NCI-H1105 treated with DMSO at 0.1 percent for 48 hours (cell line): ENCODE data around the gene TMEM108.
"Not testable (repeated sequence)": the region's sequence is repeated elsewhere in the genome, so short reads cannot be mapped to it uniquely, and the experiment has no call there.

ENCODE experiments used
- DNase-seq: peaks from one replicate; lab custom pipeline; 2025; lab: John Stamatoyannopoulos, UW

Gene TMEM108

DNA sequence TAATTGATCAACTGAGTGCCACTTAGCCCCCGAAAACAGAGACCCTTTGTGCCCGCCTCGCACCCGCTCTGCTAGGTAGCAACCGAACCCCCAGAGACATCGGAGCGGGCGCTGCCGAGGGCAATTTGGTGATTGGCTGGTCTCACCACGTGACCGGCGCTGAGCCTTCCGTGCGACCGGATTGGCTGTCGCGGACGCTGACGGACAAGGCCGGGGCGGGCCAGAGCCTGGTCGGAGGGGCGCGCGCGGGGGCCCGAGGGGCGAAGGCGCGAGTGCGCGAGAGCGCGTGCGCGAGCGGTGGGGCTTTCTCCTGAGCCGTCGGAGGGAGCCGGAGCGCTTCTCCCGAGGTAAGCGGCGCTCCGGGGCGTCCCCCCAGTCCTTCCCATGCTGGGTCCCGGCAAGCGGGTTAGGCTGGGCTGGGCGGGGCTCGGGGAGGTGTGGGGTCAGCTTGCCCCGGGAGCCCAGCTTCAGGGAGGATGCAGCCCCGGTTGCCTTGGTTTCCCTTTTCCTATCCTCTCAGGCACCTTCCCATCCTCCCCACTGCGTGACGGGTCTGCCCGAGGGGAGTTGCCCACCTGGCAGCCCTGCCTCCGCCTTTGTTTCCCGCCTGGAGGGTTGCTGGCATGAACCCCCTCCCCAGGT is at the start of gene TMEM108:
Gene TMEM108, plus strand, starts transcription at position 303 of the 642 bp plus-strand sequence.
- peak; percentile 98 for DNase-seq

- no peak for DNase-seq
Observed at GRCh38 chr3:132995971-132996370, 42.2 kb upstream of the TMEM108 start.

GRCh38 chr3:132997404-132998185 is 40.6 kb upstream of the TMEM108 start:
- peak; percentile 90 for DNase-seq

DNA sequence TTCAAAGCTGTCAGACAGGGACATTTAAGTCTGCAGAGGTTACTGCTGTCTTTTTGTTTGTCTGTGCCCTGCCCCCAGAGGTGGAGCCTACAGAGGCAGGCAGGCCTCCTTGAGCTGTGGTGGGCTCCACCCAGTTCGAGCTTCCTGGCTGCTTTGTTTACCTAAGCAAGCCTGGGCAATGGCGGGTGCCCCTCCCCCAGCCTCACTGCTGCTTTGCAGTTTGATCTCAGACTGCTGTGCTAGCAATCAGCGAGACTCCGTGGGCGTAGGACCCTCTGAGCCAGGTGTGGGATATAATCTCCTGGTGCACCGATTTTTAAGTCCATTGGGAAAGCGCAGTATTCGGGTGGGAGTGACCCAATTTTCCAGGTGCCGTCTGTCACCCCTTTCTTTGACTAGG is 33.2 kb upstream of the TMEM108 start:
- not testable (repeated sequence) for DNase-seq

DNA sequence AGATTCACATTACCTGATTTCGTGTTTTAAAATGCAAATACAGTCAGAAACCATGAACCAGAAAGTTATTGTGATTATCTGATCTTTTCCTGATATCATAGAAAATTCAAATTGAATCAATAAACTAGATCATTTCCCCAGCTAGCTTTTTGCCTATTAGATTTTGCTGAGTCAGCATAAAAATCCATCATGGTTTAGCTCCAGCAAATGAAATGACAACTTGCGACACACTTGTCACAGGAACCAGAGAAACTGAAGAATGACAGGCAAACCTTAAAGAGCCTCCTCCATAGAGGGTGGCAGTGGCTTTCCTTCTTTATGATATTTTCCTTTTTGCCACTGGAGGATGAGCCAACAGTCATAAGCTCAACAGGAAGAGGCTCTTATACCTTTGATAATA is 30.6 kb upstream of the TMEM108 start:
- no peak for DNase-seq

GRCh38 chr3:133014325-133014724 is 23.9 kb upstream of the TMEM108 start:
- DNase-seq, result no peak

- not testable (repeated sequence) for DNase-seq
Observed at GRCh38 chr3:133015573-133015972, 22.6 kb upstream of the TMEM108 start.

DNA sequence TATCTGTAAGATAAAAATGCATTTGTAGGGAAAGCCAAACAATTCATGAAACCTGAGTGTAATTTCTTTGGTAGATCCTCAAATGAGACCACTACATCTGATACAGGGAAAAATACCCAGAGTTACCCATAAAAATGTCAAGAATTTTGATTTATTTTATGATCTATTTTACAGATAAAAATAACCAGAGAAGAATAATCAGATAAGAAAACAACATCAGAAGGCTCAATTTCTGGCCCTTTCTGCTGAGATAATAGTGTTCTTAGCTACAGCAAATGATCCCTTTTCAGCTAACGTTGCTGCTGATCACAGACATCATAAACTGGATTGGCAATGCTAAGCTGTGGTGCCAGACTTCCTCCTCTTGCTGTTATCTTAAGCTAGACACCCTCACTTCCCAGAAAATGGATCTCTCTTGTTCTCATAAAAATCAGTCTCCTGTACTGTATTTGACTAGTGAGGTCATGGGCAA is 21.3 kb upstream of the TMEM108 start:
- DNase-seq, result no peak

DNA sequence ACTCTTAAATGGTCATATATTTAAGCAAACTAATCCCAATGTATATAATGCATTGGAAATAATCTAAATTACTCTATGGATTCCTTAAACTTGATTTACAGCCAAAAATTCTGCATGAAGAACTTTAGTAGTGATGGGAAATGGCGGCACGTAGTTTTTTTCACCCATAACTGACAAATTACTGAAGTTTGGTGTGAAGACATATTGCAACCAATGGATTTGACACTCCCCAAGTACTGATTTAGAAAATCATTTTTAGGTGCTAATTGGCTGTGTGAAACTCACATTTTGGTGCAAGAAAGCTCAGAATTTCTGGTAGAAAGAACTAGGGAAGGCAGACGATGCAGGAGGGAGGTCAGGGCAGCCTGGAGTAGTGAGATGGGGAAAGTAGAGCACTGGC is 19.3 kb upstream of the TMEM108 start:
- DNase-seq, result no peak

GRCh38 chr3:133021206-133021605 is 17.0 kb upstream of the TMEM108 start:
- no peak for DNase-seq

GRCh38 chr3:133023362-133023761 is 14.8 kb upstream of the TMEM108 start:
- no peak for DNase-seq

- no peak for DNase-seq
Observed at GRCh38 chr3:133025546-133025945, 12.6 kb upstream of the TMEM108 start.

- no peak for DNase-seq
Observed at GRCh38 chr3:133032301-133032700, 5.9 kb upstream of the TMEM108 start.

DNA sequence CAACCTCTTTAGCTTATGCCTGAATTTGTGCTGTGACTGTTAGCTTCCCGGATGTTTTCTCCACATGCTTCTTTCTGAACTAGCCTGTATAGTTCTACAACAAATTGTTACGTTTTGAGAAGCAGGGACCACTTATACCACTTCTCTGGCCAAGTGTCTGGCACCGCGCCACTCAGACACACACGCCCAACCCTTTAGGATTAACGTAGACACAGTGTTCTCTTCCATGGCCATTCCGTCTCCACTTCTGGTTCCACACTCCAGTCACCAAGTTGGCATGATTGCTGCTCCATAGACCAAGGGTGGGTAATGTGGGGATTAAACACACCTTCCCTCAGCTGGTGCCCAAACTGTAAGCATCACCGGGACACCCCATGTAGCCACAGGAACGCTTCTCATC is 755 bp upstream of the TMEM108 start:
- peak; percentile 87 for DNase-seq

DNA sequence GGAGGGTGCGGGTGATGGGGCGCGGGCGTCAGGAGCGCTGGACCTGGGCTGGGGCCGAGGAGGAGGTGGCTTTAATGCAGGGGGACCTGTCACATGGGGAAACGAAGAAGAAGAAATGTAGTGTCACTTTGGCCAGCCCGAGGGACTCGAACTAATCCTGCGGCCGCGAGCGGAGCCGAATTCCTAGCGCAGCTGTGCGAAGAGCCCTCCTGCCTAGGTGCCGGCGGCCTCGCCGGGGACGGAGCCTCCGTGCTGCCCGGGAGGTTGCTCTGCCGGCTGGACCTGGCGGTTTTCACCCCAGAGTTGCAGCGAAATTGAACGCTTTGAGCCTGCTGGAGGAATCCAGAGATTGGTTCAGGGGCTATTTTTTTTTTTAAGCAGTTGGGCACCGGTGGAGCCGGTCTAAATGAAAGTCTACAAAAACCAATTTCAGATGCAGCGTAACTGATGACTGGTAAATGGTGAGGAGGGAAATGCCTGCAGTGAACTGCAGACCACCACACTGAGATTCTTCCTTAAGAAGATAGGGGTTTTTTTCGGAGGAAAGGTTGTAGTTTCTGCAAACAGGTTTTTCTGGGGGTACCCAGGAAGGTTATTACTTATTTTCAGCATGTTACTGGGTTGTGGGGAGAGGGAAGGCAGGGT is 662 bp downstream of the TMEM108 start:
- DNase-seq, result peak; percentile 55

DNA sequence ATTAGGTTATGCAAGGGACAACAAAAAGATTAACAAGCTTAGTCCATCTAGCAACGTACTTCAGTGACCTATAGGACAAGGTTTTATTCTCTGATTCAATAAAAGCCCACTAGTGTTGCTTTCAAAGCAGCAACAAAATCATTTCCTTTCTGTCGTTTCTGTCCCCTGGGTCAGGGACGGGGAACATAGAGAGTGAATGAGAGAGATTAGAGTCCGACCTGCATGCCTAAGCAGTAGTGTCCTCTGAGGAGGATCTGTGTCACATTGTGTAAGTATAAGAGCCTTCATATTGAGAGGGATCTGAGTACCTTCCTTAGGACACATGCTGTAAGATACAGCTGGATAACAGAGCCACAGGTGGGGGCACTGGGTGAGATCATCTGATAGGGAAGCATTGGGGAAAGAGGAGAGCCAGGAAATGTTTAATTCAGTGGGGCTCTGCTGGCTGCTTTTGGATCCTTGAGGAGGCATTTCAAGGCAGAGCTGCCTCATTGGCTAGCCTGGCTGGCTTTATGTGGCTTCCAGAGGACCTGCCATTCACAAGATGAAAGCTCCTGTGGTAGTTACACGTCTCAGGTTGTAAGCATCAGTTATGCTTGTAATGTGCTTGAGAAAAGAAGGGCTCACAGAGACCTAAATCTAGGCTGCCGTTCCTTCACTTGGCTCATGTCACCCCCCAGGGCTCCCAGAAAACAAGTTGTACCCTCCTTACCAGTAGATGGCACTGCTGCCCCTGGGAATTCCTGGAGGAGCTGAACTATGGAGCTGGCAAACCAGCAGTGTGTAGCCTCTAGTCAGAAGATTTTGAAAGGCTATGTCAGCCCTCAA is 2.7 kb downstream of the TMEM108 start:
- peak; percentile 87 for DNase-seq

DNA sequence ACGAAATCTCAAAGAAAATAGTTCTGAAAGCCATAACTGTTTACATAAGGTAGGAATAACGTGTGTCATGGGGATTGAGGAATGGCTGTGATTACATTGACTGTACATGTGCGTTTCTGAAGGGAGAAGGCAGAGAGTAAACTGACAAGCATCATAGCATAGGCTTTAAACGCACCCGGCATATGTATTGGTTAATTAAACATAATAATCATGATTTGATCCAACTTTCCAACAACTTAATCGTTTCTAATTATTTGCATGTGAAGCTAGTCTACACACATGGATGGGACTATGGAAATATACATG is 3.3 kb downstream of the TMEM108 start:
- no peak for DNase-seq

DNA sequence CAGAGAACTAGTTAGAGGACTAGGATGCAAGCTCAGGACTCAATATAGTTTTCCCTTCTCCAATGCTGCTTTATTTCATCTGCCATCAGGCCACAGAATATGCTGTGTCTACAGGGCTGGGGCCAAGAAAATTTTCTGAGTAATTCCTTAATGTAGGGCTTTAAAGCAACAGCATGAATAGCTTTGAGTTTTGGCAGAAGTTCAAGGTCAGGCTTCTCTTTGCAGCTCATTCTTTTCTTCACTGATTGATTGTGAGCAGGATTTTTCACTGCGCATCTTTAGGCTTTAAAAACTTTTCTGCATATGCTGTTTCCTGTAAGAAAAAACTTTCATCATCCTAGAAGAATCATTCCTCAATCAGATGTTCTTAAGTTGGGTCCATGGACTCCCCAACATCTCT is 4.6 kb downstream of the TMEM108 start:
- no peak for DNase-seq

GRCh38 chr3:133047980-133048379 is 9.8 kb downstream of the TMEM108 start:
- no peak for DNase-seq

DNA sequence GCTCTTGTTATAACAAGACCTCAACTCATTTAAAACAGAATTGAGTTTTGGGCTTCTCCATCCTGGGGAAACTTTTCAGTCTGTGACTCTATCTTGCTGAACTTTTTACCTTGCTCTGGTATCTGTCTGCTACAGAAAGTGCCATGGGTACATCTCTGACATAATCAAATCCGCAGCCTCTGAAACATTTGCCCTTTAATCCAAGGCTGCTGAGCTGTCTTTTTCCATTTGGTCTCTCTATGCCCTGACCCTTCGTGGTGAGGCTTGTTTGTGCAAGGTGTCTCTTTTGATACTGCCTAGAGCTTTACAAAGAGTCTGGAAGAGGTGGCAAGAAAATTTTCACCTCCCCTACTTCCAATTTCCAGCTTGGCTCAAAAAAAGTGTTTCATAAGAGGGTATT is 11.3 kb downstream of the TMEM108 start:
- no peak for DNase-seq

DNA sequence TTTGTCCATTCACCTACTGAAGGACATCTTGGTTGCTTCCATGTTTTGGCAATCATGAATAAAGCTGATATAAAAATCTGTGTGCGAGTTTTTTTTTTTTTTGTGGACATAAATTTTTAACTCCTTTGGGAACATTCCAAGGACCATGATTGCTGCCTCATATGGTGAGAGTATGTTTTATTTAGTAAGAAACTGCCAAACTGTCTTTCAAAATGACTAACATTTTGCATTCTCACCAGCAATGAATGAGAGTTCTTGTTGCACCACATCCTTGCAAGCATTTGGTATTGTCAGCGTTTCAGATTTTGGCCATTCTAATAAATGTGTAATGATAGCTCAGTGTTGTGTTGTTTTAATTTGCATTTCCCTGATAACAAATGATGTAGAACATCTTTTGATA is 12.7 kb downstream of the TMEM108 start:
- no peak for DNase-seq

DNA sequence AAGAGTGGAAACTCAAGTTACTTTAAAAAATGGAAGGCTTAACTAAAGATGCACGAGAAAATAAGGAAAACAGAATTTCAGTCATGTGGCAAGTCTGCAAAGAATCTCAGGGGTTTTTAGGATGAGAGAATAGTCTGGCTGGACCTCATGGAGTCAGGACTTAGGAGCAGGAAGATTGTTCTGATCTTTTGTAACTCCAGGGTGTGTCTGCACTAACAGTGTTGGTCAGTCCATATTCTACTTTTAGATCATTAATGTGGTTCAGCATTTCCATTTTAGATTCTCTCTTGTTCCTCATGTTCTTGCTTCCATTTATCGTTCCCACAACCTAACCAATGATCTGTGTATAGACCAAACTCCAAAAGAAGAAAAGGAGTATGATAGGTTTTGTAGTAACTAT is 15.3 kb downstream of the TMEM108 start:
- no peak for DNase-seq
